GM12872 (cell line): ENCODE measurements around the gene TANC1.

Experiments
- CTCF ChIP-seq: IDR thresholded peaks from 3 replicates; pipeline ENCODE4 v1.5.1; 2011; ENCODE audit warnings: low read depth, mild to moderate bottlenecking, low read length, moderate library complexity; ENCODE audit not compliant: insufficient read depth

TANC1 gene

GRCh38 chr2:159074605-159075004 is 106.2 kb downstream of the TANC1 start:
- TF ChIP-seq CTCF, result no peak

- no peak for TF ChIP-seq CTCF
These were observed 107.3 kb downstream of the TANC1 start for GRCh38 chr2:159075727-159076126.

GRCh38 chr2:159076241-159076640 is 107.8 kb downstream of the TANC1 start:
- no peak for TF ChIP-seq CTCF

- no peak for TF ChIP-seq CTCF
These were observed 109.4 kb downstream of the TANC1 start for GRCh38 chr2:159077869-159078268.

GRCh38 chr2:159078443-159078842 is 110.0 kb downstream of the TANC1 start:
- TF ChIP-seq CTCF, result no peak

GRCh38 chr2:159080641-159081040 is 112.2 kb downstream of the TANC1 start:
- no peak for TF ChIP-seq CTCF

- no peak for TF ChIP-seq CTCF
These were observed 113.7 kb downstream of the TANC1 start for GRCh38 chr2:159082119-159082518.
